ENCODE measurements around the gene BRD4. TPM values are rescaled to one million over a fixed set of nuclear protein-coding genes. Genes with fewer than 3 reads are reported as not detected.

The BRD4 gene
- total RNA-seq, 1 donor from 2014 or later = 152 TPM

DNA sequence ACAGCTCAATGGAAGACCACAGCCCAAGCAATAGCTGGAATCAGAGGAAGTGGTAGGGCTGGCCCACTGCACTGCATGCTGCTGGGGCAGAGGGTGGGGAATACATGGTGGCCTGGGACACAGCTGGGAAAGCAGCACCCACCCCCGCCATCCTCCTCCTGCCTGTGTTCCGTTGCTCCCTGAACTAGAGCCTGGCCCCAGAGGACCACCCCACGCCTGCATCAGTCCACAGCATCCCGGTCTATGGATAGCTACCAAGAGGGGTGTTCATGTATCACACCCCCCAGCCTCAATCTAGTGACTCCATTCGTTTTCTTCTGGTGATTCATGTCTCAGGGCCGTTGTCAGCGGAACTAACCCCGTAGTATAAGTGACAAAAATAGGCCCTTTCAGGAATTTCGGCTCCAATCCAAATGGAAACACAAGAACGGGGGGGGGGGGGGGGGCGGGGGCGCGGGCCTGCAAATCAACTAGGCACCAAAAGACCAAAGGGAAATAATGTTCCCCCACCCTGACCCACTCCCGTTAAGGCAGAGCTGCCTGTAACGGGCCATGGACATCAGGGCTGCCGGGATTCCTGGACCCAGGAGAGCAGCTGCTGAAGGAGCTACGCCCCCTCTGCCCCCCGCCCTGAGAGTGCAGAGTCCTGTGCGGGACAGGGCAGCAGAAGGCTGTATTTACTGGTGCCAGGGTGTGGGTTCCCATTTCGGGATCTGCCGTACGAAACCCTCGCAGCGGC is 81.2 kb downstream of the BRD4 start:
- Mint-ChIP-seq H3K4me3 (no peak overlapping the region), H3K27ac (ENCODE audit: unreplicated experiment) (peak overlapping the region; percentile 27), H3K27me3 (ENCODE audit: low read depth) (no peaks in the 10 kb centered on the region), H3K36me3 (ENCODE audit: low read depth) (peaks cover 2% of the 10 kb centered on the region), H3K9me3 (no peaks in the 10 kb centered on the region), H3K4me1 (peaks cover 12% of the 10 kb centered on the region)
- DNase-seq (ENCODE audit: low read depth, low spot score) = no peak
- TF ChIP-seq, protein P1, sequence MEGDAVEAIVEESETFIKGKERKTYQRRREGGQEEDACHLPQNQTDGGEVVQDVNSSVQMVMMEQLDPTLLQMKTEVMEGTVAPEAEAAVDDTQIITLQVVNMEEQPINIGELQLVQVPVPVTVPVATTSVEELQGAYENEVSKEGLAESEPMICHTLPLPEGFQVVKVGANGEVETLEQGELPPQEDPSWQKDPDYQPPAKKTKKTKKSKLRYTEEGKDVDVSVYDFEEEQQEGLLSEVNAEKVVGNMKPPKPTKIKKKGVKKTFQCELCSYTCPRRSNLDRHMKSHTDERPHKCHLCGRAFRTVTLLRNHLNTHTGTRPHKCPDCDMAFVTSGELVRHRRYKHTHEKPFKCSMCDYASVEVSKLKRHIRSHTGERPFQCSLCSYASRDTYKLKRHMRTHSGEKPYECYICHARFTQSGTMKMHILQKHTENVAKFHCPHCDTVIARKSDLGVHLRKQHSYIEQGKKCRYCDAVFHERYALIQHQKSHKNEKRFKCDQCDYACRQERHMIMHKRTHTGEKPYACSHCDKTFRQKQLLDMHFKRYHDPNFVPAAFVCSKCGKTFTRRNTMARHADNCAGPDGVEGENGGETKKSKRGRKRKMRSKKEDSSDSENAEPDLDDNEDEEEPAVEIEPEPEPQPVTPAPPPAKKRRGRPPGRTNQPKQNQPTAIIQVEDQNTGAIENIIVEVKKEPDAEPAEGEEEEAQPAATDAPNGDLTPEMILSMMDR (conservative IDR thresholded peaks at IDR 0.05) = no peak

- TF ChIP-seq, protein P1 (conservative IDR thresholded peaks at IDR 0.05) = no peak
- H3K36me3 Mint-ChIP-seq (ENCODE audit: low read depth) = no peaks in the 10 kb centered on the region
- H3K27me3 Mint-ChIP-seq (ENCODE audit: low read depth) = no peaks in the 10 kb centered on the region
- H3K9me3 Mint-ChIP-seq = no peaks in the 10 kb centered on the region
- peaks cover 12% of the 10 kb centered on the region for H3K4me1 Mint-ChIP-seq
- no peak for DNase-seq (ENCODE audit: low read depth, low spot score)
- H3K4me3 Mint-ChIP-seq = no peak overlapping the region
- no peak overlapping the region for H3K27ac Mint-ChIP-seq (ENCODE audit: unreplicated experiment)
These were observed 81.7 kb downstream of the BRD4 start for GRCh38 chr19:15250640-15250993.

- H3K4me3 Mint-ChIP-seq = no peak overlapping the region
- DNase-seq (ENCODE audit: low read depth, low spot score) = no peak
- H3K36me3 Mint-ChIP-seq (ENCODE audit: low read depth) = no peaks in the 10 kb centered on the region
- no peaks in the 10 kb centered on the region for H3K27me3 Mint-ChIP-seq (ENCODE audit: low read depth)
- no peaks in the 10 kb centered on the region for H3K9me3 Mint-ChIP-seq
- TF ChIP-seq, protein P1 (conservative IDR thresholded peaks at IDR 0.05) = no peak
- peaks cover 12% of the 10 kb centered on the region for H3K4me1 Mint-ChIP-seq
- peak overlapping the region; percentile 50 for H3K27ac Mint-ChIP-seq (ENCODE audit: unreplicated experiment)
These were observed 82.2 kb downstream of the BRD4 start for GRCh38 chr19:15249972-15250639.

- Mint-ChIP-seq H3K9me3 (no peaks in the 10 kb centered on the region), H3K4me3 (no peak overlapping the region), H3K36me3 (ENCODE audit: low read depth) (peaks cover 3% of the 10 kb centered on the region), H3K27me3 (ENCODE audit: low read depth) (no peaks in the 10 kb centered on the region), H3K27ac (ENCODE audit: unreplicated experiment) (no peak overlapping the region), H3K4me1 (peaks cover 12% of the 10 kb centered on the region)
- no peak for DNase-seq (ENCODE audit: low read depth, low spot score)
- TF ChIP-seq, protein P1 (conservative IDR thresholded peaks at IDR 0.05) = no peak
These were observed 82.8 kb downstream of the BRD4 start for GRCh38 chr19:15249528-15249874.

DNA sequence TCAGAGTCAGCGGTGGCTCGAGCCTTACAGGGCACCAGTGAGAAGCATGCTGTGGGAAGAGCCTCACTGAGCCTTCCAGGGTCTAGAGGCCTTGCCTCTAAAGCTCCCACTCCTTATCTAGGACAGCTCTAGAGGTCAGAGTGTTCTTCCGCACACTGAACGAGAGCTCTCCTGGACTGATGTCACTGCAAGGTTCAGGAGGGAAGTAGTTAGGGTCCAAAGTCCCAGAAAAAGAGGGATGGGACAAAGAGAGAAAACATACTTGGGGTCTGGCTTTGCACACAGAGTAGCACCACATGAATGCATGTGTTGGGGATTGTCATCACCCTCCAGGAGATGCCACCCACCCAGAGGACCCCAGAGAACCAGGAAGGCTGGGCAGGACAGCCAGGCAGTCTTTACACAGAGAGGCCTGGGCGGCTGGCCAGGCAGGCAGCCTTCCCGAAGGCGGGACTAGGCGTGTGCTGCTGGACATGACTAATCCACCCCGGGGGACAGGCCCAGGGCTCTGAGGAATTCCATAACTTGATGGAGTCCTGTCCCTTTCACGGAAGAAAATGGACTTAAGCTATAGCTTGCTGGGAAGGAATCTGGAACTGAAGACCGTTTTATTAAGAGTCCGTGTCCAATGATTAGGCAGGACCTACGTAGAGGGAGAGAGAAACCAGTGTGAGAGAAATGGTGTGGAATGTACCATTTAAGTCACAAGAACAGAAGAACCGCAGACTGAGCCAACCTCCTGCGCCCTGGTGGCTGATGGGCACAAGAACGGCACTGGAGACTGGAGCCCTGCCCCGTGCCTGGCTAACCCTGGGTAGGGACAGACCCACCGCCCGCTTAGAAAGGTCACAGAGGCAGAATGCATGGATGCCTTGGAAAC is 83.5 kb downstream of the BRD4 start:
- H3K27me3 Mint-ChIP-seq (ENCODE audit: low read depth) = peaks cover 1% of the 10 kb centered on the region
- H3K36me3 Mint-ChIP-seq (ENCODE audit: low read depth) = peaks cover 4% of the 10 kb centered on the region
- no peaks in the 10 kb centered on the region for H3K9me3 Mint-ChIP-seq
- no peak overlapping the region for H3K27ac Mint-ChIP-seq (ENCODE audit: unreplicated experiment)
- H3K4me1 Mint-ChIP-seq = peaks cover 12% of the 10 kb centered on the region
- DNase-seq (ENCODE audit: low read depth, low spot score) = no peak
- TF ChIP-seq, protein P1 (conservative IDR thresholded peaks at IDR 0.05) = no peak
- no peak overlapping the region for H3K4me3 Mint-ChIP-seq
